A172 (cell line): ENCODE results near the gene TOR4A. TPM values are rescaled to one million over a fixed set of nuclear protein-coding genes. Genes with fewer than 3 reads are reported as not detected.
"Not testable (repeated sequence)": the region's sequence is repeated elsewhere in the genome, so short reads cannot be mapped to it uniquely, and the experiment has no call there.

Experiments used
- DNase-seq: peaks from one replicate; pipeline ENCODE4 v3.0.0-alpha.2; 2015; ENCODE audit warnings: low spot score
- total RNA-seq: library from RNA; depleted of rRNA; stranded (reverse); fragments of >200 nt; shearing (Covaris generic); gene quantifications from 2 replicates; pipeline ENCODE4 v1.2.3, GENCODE V29; 2014

Gene TOR4A
- total RNA-seq, 1 experiment from 2014 or later: 94.5 TPM

GRCh38 chr9:137237759-137238726 lies 39.5 kb upstream of the TOR4A start:
- no peak for DNase-seq

DNA sequence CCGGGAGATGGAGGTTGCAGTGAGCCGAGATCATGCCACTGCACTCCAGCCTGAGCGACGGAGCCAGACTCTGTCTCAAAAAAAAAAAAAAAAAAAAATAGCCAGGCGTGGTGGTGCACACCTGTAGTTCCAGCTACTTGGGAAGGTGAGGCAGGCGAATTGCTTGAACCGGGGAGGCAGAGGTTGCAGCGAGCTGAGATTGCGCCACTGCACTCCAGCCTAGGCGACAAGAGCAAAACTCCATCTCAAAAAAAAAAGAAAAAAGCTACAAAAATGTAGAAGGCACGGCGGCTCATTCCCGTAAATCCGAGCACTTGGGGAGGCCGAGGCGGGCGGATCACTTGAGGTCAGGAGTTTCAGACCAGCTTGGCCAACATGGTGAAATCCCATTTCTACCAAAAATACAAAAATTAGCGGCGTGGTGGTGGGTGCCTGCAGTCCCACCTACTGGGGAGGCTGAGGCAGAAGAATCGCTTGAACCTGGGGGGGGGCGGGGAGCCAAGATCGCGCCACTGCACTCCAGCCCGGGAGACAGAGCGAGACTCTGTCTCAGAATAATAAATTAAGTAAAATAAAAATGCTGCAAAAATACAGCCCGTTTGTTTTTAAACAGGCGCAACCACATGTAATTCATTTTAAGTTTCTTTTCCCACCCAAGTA lies 37.9 kb upstream of the TOR4A start:
- not testable (repeated sequence) for DNase-seq

GRCh38 chr9:137240318-137240840 lies 37.1 kb upstream of the TOR4A start:
- peak; percentile 71 for DNase-seq

GRCh38 chr9:137240841-137241489 lies 36.6 kb upstream of the TOR4A start, which contains the start of gene TUBB4B:
Gene TUBB4B, plus strand, starts transcription at chr9:137241287. Its CDS starts 74 bp downstream, at chr9:137241361.
- peak; percentile 100 for DNase-seq

DNA sequence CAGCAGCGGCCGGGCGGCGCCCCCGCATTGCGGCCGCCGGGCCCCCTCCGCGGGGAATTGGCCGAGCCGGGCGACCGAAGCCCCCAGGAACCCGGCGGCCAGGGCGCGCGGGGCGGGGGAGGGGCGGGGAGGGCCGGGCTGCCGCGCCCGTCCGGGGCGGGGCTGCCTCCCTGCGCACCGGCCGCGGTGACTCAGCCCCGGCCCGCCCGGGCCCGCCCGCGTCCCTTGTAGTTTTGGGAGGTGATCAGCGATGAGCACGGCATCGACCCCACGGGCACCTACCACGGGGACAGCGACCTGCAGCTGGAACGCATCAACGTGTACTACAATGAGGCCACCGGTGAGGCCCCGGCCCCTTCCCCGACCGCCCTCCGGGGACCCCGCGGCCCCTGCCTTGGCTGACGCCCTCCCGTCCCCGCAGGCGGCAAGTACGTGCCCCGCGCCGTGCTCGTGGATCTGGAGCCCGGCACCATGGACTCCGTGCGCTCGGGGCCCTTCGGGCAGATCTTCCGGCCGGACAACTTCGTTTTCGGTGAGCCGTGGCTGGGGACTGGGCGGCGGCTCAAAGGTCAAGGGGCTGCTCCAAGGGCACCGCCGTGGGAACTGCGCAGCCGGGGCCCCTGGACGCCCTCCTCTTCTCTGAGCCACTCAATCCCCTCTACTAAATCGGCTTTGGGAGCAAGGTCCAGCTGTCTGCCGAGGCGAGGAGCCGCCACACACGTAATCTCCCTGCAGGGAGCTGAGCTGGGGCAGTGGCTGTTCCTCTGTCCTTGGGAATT lies 35.8 kb upstream of the TOR4A start:
- DNase-seq: no peak

DNA sequence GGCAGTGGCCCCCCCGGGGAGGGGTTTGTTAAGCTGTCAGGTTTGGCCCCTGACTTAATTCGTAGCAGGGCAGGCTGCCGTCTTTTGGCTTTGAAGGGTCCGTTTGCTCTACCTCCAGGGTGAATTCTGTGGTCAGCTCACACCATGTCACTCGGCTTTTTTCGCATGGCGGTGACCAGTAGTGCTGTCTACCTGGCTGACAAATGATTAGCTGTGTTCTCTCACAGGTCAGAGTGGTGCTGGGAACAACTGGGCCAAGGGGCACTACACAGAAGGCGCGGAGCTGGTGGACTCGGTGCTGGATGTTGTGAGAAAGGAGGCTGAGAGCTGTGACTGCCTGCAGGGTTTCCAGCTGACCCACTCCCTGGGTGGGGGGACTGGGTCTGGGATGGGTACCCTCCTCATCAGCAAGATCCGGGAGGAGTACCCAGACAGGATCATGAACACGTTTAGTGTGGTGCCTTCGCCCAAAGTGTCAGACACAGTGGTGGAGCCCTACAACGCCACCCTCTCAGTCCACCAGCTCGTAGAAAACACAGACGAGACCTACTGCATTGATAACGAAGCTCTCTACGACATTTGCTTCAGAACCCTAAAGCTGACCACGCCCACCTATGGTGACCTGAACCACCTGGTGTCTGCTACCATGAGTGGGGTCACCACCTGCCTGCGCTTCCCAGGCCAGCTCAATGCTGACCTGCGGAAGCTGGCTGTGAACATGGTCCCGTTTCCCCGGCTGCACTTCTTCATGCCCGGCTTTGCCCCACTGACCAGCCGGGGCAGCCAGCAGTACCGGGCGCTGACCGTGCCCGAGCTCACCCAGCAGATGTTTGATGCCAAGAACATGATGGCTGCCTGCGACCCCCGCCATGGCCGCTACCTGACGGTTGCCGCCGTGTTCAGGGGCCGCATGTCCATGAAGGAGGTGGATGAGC lies 35.0 kb upstream of the TOR4A start:
- no peak for DNase-seq

- not testable (repeated sequence) for DNase-seq
Observed at GRCh38 chr9:137243266-137243625, 34.3 kb upstream of the TOR4A start.

GRCh38 chr9:137243626-137244485 lies 33.7 kb upstream of the TOR4A start:
- DNase-seq: no peak

GRCh38 chr9:137244486-137245449 lies 32.8 kb upstream of the TOR4A start:
- DNase-seq: no peak

- DNase-seq: no peak
Observed at GRCh38 chr9:137245450-137246421, 31.8 kb upstream of the TOR4A start.

DNA sequence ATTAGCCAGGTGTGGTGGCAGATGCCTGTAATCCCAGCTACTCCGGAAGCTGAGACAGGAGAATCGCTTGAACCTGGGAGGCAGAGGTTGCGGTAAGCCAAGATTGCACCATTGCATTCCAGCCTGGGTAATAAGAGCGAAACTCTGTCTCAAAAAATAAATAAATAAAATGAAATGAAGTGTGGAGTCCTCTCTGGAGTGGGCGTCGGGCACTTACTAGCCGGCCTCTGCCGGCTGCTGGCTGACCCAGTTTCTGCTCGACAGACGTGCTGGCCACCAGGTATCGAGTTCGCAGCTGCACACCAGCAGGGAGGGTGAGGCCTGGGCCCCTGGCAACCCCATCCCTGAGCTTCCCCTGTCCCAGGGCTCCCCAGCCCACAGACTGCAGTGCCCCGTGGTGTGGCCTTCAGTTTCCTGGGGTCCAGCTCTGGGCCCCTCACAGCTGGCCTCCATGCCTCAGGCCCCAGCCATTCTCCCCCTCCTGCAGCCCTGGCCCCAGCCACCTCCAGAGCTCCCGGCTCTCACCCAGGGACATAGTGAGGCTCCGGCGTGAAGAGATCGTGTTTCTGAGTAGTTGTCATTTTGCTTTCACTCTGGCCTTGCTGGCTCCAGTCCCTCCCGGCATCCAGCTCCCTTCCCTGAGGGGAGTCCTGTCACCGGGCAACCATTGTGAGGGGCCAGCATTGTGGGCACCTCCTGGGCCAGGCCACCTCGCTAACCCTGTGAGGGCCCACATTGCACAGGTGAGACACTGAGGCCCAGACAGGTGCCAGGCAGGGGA lies 30.2 kb upstream of the TOR4A start:
- no peak for DNase-seq

DNA sequence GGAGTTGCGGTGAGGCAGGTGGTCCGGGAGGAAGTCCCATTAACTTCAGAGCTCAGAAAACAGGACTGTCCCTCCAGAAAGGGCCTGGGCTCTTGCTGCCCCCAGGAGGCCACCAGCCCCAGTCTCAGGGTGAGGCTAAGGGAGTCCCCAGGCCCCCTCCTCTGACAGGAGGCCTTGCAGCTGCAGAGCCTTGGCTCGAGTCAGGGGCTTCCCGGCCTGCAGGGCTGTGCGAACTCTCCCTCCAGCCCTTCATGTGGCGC lies 29.7 kb upstream of the TOR4A start:
- DNase-seq: no peak

GRCh38 chr9:137250329-137251193 lies 27.0 kb upstream of the TOR4A start:
- no peak for DNase-seq

- DNase-seq: no peak
Observed at GRCh38 chr9:137251194-137251461, 26.4 kb upstream of the TOR4A start, which contains the start of gene STPG3. Gene STPG3, plus strand, starts transcription at chr9:137251286. Its CDS starts 1 bp downstream, at chr9:137251287.

GRCh38 chr9:137251490-137252268 lies 25.8 kb upstream of the TOR4A start:
- DNase-seq: no peak
